HepG2 (cell line): ENCODE data around the gene ADCY5. TPM values are rescaled to one million over a fixed set of nuclear protein-coding genes. Genes with fewer than 3 reads are reported as not detected.

ENCODE experiments used
- ATAC-seq: fragments of 200-7000 bp; cut with Tn5 transposase; 3 replicates; pipeline ENCODE4 v1.9.1; 2020; ENCODE audit warnings: mild to moderate bottlenecking, moderate library complexity
- BruUV-seq: library from RNA; stranded (reverse); fragments of 400-500 nt; replicated peaks from 2 replicates; lab custom pipeline; 2021; lab: Mats Ljungman, UMichigan
- CTCF ChIA-PET: fragments of 300-600 bp; formaldehyde crosslinking; extraction: SDS; loops from one replicate; lab custom pipeline; 2021; ENCODE audit warnings: low total read pairs, inconsistent platforms, low intra/inter-chr PET ratio; lab: Yijun Ruan, JAX
- POLR2A ChIA-PET: fragments of 350-600 bp; sonication (Branson Sonifier 250); formaldehyde crosslinking; loops from one replicate; lab custom pipeline; 2020; ENCODE audit warnings: antibody characterized with exemption, inconsistent platforms; lab: Yijun Ruan, JAX
- DNase-seq: peaks from one replicate; pipeline ENCODE4 v3.0.0-alpha.2; 2015; ENCODE audit warnings: low spot score
- FAIRE-seq: peaks from 3 replicates; lab custom pipeline; 2011; peaks lifted over from hg19 to GRCh38; lab: Jason Lieb, UNC
- H2AFZ ChIP-seq: one replicate; pipeline ENCODE4 v1.6.1; 2011; ENCODE audit warnings: low read length, inconsistent platforms
- H3K27ac ChIP-seq: fragments of 300-600 bp; 3 replicates; pipeline ENCODE4 v1.8.0; 2011; ENCODE audit warnings: mixed run types, mild to moderate bottlenecking, mixed read lengths, low read length, inconsistent platforms; ENCODE audit not compliant: insufficient read depth; ENCODE audit errors: extremely low read length
- H3K27me3 ChIP-seq, 2 experiments: fragments of 200-600 bp in 1 of 2; 2 replicates in 1 of 2; 3 replicates in 1 of 2; pipeline versions ENCODE4 v1.6.0 to v1.8.0; 2011; ENCODE audit warnings: low read length in 2 of 2, mild to moderate bottlenecking in 2 of 2, moderate library complexity in 2 of 2, inconsistent platforms in 1 of 2; ENCODE audit not compliant: insufficient read depth in 2 of 2, control insufficient read depth in 1 of 2
- H3K36me3 ChIP-seq, 2 experiments: fragments of 200-600 bp in 1 of 2; replicated peaks in 1 of 2; 2 replicates in 1 of 2; 3 replicates in 1 of 2; pipeline versions ENCODE4 v1.5.1 to v1.8.0; 2011; ENCODE audit warnings: low read length in 2 of 2, inconsistent platforms in 1 of 2; ENCODE audit not compliant: insufficient read depth in 2 of 2, control insufficient read depth in 1 of 2
- H3K4me1 ChIP-seq: 2 replicates; pipeline ENCODE4 v1.5.1; 2012; ENCODE audit warnings: low read length, inconsistent platforms; ENCODE audit not compliant: insufficient read depth
- H3K4me2 ChIP-seq: 2 replicates; pipeline ENCODE4 v1.6.0; 2011; ENCODE audit warnings: low read depth, low read length, inconsistent platforms
- H3K4me3 ChIP-seq, 3 experiments: fragments of 200-600 bp in 1 of 3; sonication (generic), shearing (Covaris generic) in 1 of 3; replicated peaks in 1 of 3; 2 replicates each; pipeline ENCODE4 v1.5.1; 2011 to 2016; ENCODE audit warnings: low read length in 3 of 3, inconsistent platforms in 2 of 3, low read depth in 2 of 3, mild to moderate bottlenecking in 2 of 3, control low read depth in 1 of 3, mixed read lengths in 1 of 3; ENCODE audit not compliant: insufficient read depth in 1 of 3
- H3K79me2 ChIP-seq: one replicate; pipeline ENCODE4 v1.6.1; 2011; ENCODE audit warnings: low read length, inconsistent platforms; ENCODE audit not compliant: insufficient read depth
- H3K9ac ChIP-seq: 2 replicates; pipeline ENCODE4 v1.6.0; 2011; ENCODE audit warnings: mild to moderate bottlenecking, low read depth, low read length, inconsistent platforms; ENCODE audit not compliant: insufficient read depth
- H3K9me3 ChIP-seq: 2 replicates; pipeline ENCODE4 v1.5.1; 2012; ENCODE audit warnings: mild to moderate bottlenecking, low read length
- H4K20me1 ChIP-seq: 2 replicates; pipeline ENCODE4 v1.6.0; 2011; ENCODE audit warnings: inconsistent platforms, mild to moderate bottlenecking, low read length, moderate library complexity; ENCODE audit not compliant: insufficient read depth
- ATAD3A ChIP-seq: sonication (generic); formaldehyde crosslinking; IDR thresholded peaks from 2 replicates; pipeline ENCODE4 v1.4.0; 2020; ENCODE audit warnings: missing genetic modification reagents
- CBX5 ChIP-seq: sonication (generic); formaldehyde crosslinking; IDR thresholded peaks from 2 replicates; pipeline ENCODE4 v1.4.0; 2020; ENCODE audit warnings: missing genetic modification reagents, borderline replicate concordance
- CHCHD3 ChIP-seq: sonication (generic); formaldehyde crosslinking; IDR thresholded peaks from 2 replicates; pipeline ENCODE4 v1.8.0; 2022; ENCODE audit warnings: mild to moderate bottlenecking, missing genetic modification reagents, moderate library complexity
- DMAP1 ChIP-seq: IDR thresholded peaks from 2 replicates; pipeline ENCODE4 v1.6.1; 2016
- KDM1A ChIP-seq: IDR thresholded peaks from 2 replicates; pipeline ENCODE4 v1.6.1; 2016; ENCODE audit warnings: missing compliant biosample characterization
- MIER3 ChIP-seq: IDR thresholded peaks from 2 replicates; pipeline ENCODE4 v1.6.1; 2016; ENCODE audit warnings: missing compliant biosample characterization, borderline replicate concordance
- NFE2 ChIP-seq: sonication (generic); formaldehyde crosslinking; IDR thresholded peaks from 2 replicates; pipeline ENCODE4 v1.4.0; 2020; ENCODE audit warnings: missing genetic modification reagents
- NFE2L1 ChIP-seq: sonication (generic); formaldehyde crosslinking; IDR thresholded peaks from 2 replicates; pipeline ENCODE4 v1.4.0; 2020; ENCODE audit warnings: missing genetic modification reagents, mild to moderate bottlenecking, borderline replicate concordance
- RBFOX2 ChIP-seq: fragments of 200-400 bp; formaldehyde crosslinking; IDR thresholded peaks from 2 replicates; pipeline ENCODE4 v1.6.1; 2017; ENCODE audit warnings: low read depth, mild to moderate bottlenecking, low read length
- RBM22 ChIP-seq: fragments of 200-400 bp; formaldehyde crosslinking; optimal IDR thresholded peaks from 2 replicates; pipeline ENCODE3; 2017; ENCODE audit warnings: mild to moderate bottlenecking, low read length, moderate library complexity
- SAP130 ChIP-seq: IDR thresholded peaks from 2 replicates; pipeline ENCODE4 v1.6.1; 2016; ENCODE audit warnings: low read depth
- SKI ChIP-seq: fragments of 450-650 bp; IDR thresholded peaks from one replicate; pipeline ENCODE4 v1.6.1; 2018; ENCODE audit warnings: mild to moderate bottlenecking; ENCODE audit not compliant: partially characterized antibody
- SNAI1 ChIP-seq: sonication (generic); formaldehyde crosslinking; IDR thresholded peaks from 2 replicates; pipeline ENCODE4 v1.5.0; 2020; ENCODE audit warnings: mild to moderate bottlenecking, missing genetic modification reagents, borderline replicate concordance
- ZNF431 ChIP-seq: sonication (generic); formaldehyde crosslinking; IDR thresholded peaks from 2 replicates; pipeline ENCODE4 v1.9.0; 2022; ENCODE audit warnings: missing genetic modification reagents, low read depth, mild to moderate bottlenecking, borderline replicate concordance
- ZNF766 ChIP-seq: sonication (generic); formaldehyde crosslinking; IDR thresholded peaks from 2 replicates; pipeline ENCODE4 v1.5.0; 2020; ENCODE audit warnings: missing genetic modification reagents, borderline replicate concordance
- WGBS: methylation state at CpG from one replicate; pipeline ENCODE4 v1.1.6; 2017; ENCODE audit warnings: low lambda C conversion rate; 5-methylcytosine and 5-hydroxymethylcytosine counted together
- in situ Hi-C: cut with HindIII; loops from 2 replicates; pipeline ENCODE4 v1.10.0; 2017; ENCODE audit warnings: low pct_unique_long_range_greater_than_20kb; ENCODE audit not compliant: extremely low pct_ligation_motif_present
- intact Hi-C: fragments of 100-400 bp; cut with micrococcal nuclease; formaldehyde crosslinking; loops from one replicate; pipeline ENCODE4 v1.10.0; 2022; ENCODE audit not compliant: unreplicated experiment
- polyA plus RNA-seq, 8 experiments: library from polyadenylated mRNA; depleted of rRNA in 3 of 8; stranded (reverse) in 7 of 8; unstranded in 1 of 8; fragments of >200 nt; fragmentation: Illumina TruSeq in 4 of 8; extraction: Trizol in 4 of 8; gene quantifications; 2 replicates each; pipeline versions ENCODE4 v1.2.1 to v1.2.3, GENCODE V29; 2011 to 2016; ENCODE audit warnings: low read depth in 4 of 8, missing spikeins in 1 of 8, mixed read lengths in 1 of 8; ENCODE audit not compliant: insufficient read depth in 1 of 8
- total RNA-seq, 5 experiments: library from RNA; depleted of rRNA; stranded (reverse); fragments of >200 nt; fragmentation: Illumina TruSeq; extraction: Trizol; gene quantifications; 2 replicates each; pipeline ENCODE4 v1.2.3, GENCODE V29; 2016; ENCODE audit warnings: low read depth in 1 of 5
- TF ChIP-seq, protein P1 (sequence below): sonication (generic); formaldehyde crosslinking; IDR thresholded peaks from 2 replicates; pipeline ENCODE4 v1.8.1; 2023; ENCODE audit warnings: mild to moderate bottlenecking, missing genetic modification reagents
- TF ChIP-seq, protein P2 (sequence below): sonication (generic); formaldehyde crosslinking; IDR thresholded peaks from 2 replicates; pipeline ENCODE4 v1.5.0; 2020; ENCODE audit warnings: mild to moderate bottlenecking, missing genetic modification reagents, borderline replicate concordance
- TF ChIP-seq, protein P3 (sequence below): sonication (generic); formaldehyde crosslinking; IDR thresholded peaks from 2 replicates; pipeline ENCODE4 v1.5.0; 2020; ENCODE audit warnings: mild to moderate bottlenecking, low read depth, missing genetic modification reagents, borderline replicate concordance
- TF ChIP-seq, protein P4 (sequence below): sonication (generic); formaldehyde crosslinking; IDR thresholded peaks from 2 replicates; pipeline ENCODE4 v1.8.0; 2022; ENCODE audit warnings: mild to moderate bottlenecking, missing genetic modification reagents; ENCODE audit not compliant: insufficient replicate concordance

The ADCY5 gene
- total and polyA plus RNA-seq, 2 of the 13 experiments (the other 11 are each of a cell fraction or from before 2014, with no cell fraction given): not detected

DNA sequence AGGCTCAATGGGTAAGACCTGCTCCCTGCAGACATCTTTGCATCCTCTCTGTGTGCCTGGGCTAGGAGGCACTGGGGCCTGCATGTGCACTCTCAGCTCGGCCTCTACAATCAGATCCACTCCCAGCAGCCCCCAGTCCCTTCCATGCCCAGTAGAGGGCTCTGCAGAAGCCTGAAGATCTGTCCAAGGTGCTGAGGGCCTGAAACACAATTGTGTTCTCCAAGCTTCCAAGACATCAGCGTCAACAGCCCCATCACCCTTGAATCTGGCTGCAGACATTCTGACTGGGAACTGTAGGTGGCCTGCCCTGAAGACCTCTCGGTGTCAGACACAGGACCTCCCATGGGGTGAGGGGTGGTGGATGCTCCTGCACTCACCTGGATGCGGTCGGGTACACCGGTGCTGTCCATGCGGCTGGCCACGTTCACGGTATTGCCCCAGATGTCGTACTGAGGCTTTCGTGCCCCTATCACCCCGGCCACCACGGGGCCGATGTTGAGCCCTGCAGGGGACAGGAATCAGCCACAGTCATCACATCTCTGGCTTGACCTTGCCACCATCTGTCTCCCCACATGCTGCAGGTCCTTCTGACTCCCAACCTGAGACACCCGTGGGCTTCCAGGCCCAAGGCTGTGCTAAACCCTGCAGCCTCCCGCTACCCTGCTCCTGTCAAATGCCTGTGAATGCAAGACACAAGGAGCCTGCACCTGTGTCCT lies 162.4 kb downstream of the ADCY5 start (continued):
- TF ChIP-seq CBX5 (CRISPR knock-in tag): peak; percentile 73; the same call in 1 of the 2 replicates
- TF ChIP-seq, protein P1, sequence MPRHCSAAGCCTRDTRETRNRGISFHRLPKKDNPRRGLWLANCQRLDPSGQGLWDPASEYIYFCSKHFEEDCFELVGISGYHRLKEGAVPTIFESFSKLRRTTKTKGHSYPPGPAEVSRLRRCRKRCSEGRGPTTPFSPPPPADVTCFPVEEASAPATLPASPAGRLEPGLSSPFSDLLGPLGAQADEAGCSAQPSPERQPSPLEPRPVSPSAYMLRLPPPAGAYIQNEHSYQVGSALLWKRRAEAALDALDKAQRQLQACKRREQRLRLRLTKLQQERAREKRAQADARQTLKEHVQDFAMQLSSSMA: no peak

DNA sequence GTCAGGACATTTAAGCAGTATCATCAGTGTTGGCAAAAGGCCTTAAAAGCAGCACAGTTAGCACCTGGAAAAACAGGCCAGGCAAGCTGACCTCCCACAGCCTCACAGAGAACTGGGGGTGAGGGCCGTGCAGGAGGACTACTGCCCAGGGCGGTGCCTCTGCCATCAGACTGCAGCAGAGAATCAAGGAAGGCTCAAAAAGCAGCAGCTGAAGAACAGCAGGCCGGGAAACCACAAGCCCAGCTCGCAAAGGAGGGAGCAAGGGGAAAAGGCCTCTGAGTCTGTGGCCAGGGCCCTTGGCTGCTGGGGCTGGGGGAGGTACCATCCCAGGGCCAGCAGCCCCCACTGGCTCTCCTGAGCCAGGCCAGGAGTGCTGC lies 163.0 kb downstream of the ADCY5 start:
- CTCF ChIA-PET: interaction anchor here (0.8 kb wide), 2 partner anchors 204 to 273 kb away, joined by 4 to 5 read pairs; no protein-coding TSS in a partner anchor
- in situ Hi-C loops (no loop called here), intact Hi-C loops (no loop called here)
- Histone ChIP-seq H2AFZ (no peak overlapping the region), H3K79me2 (no peaks in the 10 kb centered on the region), H3K27me3 (no peaks in the 10 kb centered on the region; a peak in 1 of 5 replicates), H3K9ac (no peak overlapping the region), H3K27ac (no peak overlapping the region), H3K4me2 (no peak overlapping the region), H3K4me3 (no peak overlapping the region), H4K20me1 (peaks cover 5% of the 10 kb centered on the region; the same call in 1 of the 2 replicates), H3K4me1 (no peaks in the 10 kb centered on the region), H3K36me3 (no peaks in the 10 kb centered on the region), H3K9me3 (no peaks in the 10 kb centered on the region)
- no TSS peak for BruUV-seq
- 48% methylated on average over 4 of the region's 4 CpGs for WGBS
- POLR2A ChIA-PET: no interaction called here
- no peak for DNase-seq
- FAIRE-seq: no peak
- ATAC-seq: no peak
- TF ChIP-seq SNAI1: no peak
- TF ChIP-seq, protein P2, sequence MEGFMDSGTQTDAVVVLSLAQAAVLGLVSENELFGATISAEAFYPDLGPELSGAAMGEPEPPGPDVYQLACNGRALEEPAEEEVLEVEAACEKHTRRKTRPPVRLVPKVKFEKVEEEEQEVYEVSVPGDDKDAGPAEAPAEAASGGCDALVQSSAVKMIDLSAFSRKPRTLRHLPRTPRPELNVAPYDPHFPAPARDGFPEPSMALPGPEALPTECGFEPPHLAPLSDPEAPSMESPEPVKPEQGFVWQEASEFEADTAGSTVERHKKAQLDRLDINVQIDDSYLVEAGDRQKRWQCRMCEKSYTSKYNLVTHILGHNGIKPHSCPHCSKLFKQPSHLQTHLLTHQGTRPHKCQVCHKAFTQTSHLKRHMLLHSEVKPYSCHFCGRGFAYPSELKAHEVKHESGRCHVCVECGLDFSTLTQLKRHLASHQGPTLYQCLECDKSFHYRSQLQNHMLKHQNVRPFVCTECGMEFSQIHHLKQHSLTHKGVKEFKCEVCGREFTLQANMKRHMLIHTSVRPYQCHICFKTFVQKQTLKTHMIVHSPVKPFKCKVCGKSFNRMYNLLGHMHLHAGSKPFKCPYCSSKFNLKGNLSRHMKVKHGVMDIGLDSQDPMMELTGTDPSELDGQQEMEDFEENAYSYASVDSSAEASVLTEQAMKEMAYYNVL (CRISPR knock-in tag): no peak
- no peak for TF ChIP-seq CHCHD3 (CRISPR knock-in tag)
- no peak for TF ChIP-seq NFE2L1
- TF ChIP-seq RBFOX2: no peak
- no peak for TF ChIP-seq MIER3 (CRISPR knock-in tag)
- TF ChIP-seq, protein P3, sequence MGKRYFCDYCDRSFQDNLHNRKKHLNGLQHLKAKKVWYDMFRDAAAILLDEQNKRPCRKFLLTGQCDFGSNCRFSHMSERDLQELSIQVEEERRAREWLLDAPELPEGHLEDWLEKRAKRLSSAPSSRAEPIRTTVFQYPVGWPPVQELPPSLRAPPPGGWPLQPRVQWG: no peak
- no peak for TF ChIP-seq ZNF766
- TF ChIP-seq KDM1A (CRISPR knock-in tag): no peak
- no peak for TF ChIP-seq NFE2 (CRISPR knock-in tag)
- TF ChIP-seq RBM22: no peak
- TF ChIP-seq SKI: no peak
- no peak for TF ChIP-seq ZNF431
- no peak for TF ChIP-seq SAP130
- no peak for TF ChIP-seq ATAD3A (CRISPR knock-in tag)
- TF ChIP-seq, protein P4, sequence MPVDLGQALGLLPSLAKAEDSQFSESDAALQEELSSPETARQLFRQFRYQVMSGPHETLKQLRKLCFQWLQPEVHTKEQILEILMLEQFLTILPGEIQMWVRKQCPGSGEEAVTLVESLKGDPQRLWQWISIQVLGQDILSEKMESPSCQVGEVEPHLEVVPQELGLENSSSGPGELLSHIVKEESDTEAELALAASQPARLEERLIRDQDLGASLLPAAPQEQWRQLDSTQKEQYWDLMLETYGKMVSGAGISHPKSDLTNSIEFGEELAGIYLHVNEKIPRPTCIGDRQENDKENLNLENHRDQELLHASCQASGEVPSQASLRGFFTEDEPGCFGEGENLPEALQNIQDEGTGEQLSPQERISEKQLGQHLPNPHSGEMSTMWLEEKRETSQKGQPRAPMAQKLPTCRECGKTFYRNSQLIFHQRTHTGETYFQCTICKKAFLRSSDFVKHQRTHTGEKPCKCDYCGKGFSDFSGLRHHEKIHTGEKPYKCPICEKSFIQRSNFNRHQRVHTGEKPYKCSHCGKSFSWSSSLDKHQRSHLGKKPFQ (CRISPR knock-in tag): no peak
- no peak for TF ChIP-seq DMAP1 (CRISPR knock-in tag)
